Measurements from ENCODE around the gene ADPRHL1.
"Not testable (repeated sequence)": the region's sequence is repeated elsewhere in the genome, so short reads cannot be mapped to it uniquely, and the experiment has no call there.

Gene ADPRHL1

GRCh38 chr13:113454936-113455335, 1.6 kb upstream of the ADPRHL1 start:
- DNase-seq: no peak

GRCh38 chr13:113452466-113452865, 822 bp downstream of the ADPRHL1 start:
- DNase-seq: no peak

DNA sequence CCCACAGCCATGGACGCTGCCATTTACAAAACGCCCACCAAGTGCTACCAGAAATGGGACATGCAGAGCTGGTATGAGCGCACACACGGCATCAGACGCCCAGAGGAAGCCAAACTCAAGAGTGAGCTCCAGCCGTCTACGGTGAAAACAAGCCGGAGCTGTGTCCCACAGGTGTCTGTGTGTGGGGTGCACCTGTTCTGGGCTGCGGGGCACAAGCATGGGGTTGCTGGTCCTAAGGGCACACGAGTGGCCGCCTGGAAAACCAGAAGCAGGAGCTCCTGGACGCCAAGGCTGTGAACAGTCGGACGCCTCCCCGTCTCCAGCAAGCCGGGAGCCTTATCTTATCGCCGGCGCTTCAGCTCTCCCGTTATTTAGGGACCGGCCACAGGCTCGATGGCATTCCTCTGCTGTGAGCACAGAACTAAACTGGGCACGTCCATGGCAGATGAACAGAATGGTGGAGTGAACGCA, 1.3 kb downstream of the ADPRHL1 start:
- DNase-seq: no peak

GRCh38 chr13:113450861-113451620, 2.2 kb downstream of the ADPRHL1 start:
- DNase-seq: not testable (repeated sequence)

- not testable (repeated sequence) for DNase-seq
Measured at GRCh38 chr13:113450348-113450744, 2.9 kb downstream of the ADPRHL1 start.

DNA sequence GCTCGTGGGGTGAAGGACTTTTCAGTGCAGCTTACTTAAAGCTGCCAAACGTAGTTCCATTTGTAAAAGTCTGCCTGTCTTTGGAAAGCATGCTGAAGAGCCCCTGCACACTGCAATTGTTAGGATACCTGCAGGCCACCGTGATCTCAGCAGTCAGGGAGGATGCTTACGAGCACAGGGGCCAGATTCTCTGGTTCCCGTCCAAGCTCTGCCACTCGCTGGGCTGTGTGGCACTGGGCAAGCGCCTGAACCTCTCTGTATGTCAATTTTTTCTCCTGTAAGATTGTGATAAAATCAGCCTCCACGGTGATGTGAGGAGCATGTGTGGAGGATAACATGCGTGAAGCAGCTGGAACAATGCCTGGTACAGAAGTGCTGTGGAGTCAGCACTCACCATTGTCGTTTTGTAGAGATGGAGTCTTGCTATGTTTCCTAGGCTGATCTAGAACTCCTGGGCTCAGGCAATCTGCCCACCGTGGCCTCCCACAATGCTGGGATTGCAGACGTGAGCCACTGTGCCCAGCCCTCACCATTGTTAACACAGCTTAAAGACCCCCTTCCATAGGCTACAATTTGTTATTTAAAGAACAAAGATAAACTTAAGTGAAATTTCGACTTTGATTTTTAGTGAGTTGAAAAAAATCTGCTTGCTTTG, 3.5 kb downstream of the ADPRHL1 start:
- no peak for DNase-seq

- DNase-seq: peak; percentile 59
Measured at GRCh38 chr13:113448885-113449692, 4.2 kb downstream of the ADPRHL1 start.

DNA sequence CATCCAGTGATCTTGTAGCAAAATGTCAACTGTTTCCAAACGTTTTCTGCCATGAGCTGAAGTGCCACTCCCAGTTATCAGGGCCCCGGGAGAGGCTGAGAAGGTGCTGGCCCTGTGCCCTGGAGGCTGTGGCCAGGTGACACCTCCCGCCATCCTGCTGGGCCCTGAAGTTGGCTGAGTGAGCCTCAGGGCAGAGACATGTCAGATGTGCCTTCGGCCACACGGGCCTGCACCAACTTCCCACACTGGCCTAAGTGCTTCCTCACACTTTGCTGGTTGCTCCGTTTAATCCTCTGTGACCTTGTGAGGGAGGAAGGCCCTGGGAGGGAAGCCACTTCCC, 4.8 kb downstream of the ADPRHL1 start:
- DNase-seq: no peak

DNA sequence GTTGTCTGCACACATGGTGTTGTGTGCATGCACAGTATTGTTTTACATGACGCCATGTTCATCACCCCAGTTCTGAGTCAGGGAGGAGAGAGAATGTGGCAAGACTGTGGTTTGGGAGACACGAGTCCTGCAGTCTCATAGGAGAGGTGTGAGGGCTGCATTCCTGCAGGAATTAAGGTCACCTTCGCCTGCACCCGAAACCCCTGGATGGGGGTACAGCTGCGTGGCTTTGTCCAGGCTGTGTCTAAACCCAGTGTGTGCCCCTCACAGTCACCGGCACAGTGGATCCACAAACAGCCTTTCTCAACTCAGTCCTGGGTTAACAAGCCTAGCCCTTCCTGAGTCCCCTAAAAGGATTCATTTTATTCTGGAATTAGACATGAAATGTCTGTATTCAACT, 5.7 kb downstream of the ADPRHL1 start:
- no peak for DNase-seq

GRCh38 chr13:113446488-113446854, 6.8 kb downstream of the ADPRHL1 start:
- DNase-seq: no peak

- no peak for DNase-seq
Measured at GRCh38 chr13:113445791-113446487, 7.3 kb downstream of the ADPRHL1 start.

DNA sequence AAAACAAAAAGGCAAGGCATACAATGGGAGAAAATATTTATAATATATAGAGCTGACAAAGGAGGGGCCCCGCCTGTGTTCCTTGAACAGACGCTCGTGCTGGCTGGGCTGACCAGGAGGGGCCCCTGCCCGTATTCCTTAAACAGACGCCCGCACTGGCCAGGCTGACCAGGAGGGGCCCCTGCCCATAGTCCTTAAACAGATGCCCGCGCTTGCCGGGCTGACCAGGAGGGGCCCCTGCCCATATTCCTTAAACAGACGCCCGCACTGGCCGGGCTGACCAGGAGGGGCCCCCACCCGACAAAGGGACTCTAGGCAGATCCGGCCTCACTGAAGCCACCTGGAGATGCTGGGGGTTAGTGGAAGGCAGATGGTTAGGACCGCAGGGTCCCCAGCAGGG, 9.3 kb downstream of the ADPRHL1 start:
- no peak for DNase-seq

DNA sequence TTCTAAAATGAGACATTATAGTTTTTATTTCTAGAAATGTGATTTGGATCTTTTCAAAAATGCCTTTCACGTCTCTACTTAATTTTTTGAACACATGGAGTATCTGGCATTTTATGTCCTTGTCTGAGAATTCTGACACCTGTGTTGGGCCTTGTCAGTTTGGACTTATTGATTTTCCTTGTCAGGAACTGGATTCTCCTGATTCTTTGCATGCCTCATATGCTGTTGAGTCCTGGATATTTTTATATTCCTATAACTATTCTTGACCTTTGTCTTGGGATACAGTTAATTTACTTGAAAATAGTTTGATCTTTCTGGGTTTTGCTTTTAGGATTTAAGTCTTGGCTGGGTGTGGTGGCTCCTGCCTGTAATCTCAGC, 10.3 kb downstream of the ADPRHL1 start:
- no peak for DNase-seq

GRCh38 chr13:113442354-113442984, 10.8 kb downstream of the ADPRHL1 start:
- no peak for DNase-seq

DNA sequence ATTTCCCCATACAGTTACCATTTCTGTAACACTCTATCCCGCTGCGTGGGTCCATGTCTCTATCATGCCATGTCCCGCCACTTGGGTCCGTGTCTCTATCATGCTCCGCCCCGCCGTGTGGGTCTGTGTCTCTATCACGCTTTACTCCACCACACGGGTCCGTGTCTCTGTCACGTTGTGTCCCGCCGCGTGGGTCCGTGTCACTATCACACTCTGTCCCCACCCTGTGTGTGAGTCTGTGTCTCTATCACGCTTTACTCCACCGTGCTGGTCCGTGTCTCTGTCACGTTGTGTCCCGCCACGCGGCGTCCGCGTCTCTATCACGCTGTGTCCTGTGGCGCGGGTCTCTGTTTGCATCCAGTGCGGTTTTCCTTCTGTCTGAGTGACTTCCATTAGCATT, 11.6 kb downstream of the ADPRHL1 start:
- DNase-seq: no peak

DNA sequence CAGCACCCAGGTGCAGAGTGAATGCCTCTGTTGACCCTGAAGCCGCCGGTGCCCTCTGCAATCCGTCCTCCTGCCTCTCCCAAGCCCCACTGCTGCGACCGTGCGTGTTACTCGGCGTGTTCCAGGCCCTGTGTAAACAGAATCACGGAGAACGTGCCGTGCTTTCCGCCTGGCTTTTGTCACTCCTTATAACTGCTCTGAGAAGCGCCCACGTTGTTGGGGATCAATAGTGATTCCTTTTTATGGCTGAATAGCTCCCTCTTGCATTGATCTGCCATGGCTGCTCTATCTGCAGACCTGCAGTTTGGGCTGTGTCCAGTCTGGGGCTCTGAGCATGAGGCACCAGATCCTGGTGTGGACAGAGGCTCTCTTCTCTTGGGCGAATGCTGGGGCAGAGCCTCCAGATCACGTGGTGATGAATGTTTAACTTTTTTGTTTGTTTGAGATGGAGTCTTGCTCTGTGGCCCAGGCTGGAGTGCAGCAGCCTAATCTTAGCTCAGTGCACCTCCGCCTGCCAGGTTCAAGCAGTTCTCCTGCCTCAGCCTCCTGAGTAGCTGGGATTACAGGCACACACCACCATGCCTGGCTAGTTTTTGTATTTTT, 15.8 kb downstream of the ADPRHL1 start:
- DNase-seq: no peak

GRCh38 chr13:113436866-113437265, 16.4 kb downstream of the ADPRHL1 start:
- not testable (repeated sequence) for DNase-seq

- DNase-seq: not testable (repeated sequence)
Measured at GRCh38 chr13:113435907-113436306, 17.4 kb downstream of the ADPRHL1 start.

DNA sequence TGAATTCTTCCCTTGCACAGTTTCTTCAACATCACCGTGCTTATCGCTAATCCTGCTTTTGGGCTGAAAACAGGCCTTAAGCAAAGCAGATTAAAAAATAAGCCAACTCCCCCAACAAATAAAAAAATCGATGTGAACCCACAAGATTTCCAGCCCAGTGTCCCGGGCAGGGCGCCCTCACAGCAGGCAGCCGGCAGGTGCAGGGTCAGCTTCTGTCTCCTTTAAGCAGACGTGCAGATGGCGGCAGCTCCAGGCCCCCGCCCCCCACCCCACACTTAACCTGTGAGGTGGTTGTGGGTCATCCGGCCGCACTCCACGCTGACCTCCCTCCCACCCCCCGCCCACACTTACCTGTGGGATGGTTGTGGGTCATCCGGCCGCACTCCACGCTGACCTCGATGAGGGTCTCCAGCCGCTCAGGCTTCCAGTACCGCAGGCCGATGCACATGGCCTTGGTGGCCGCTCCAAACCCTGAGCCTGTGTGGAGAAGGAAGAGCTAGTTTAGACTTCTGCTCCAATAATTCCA, 19.8 kb downstream of the ADPRHL1 start:
- DNase-seq: no peak

GRCh38 chr13:113432506-113433270, 20.6 kb downstream of the ADPRHL1 start:
- DNase-seq: no peak

DNA sequence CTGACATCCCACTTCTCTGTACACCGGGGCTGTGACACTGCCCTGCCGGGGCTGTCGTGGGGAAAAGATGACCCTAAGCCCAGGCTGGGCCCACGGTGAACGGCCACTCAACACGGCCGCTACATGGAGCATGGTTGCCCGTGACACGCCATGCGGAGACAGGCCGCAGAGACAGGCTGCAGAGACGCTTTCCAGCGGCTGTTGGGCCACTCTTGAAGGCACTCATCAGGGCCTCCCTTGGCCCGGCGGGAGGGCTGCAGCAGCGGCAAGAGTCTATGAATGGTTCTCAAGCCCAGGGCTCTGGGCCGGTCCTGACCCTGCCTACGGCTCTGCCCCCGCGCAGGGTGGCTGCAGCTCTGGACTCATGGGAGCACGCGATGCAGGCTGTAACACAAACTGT, 22.1 kb downstream of the ADPRHL1 start:
- DNase-seq: no peak

Data from CD4-positive, alpha-beta T cell treated with Interleukin-12 subunit alpha and Interleukin-12 subunit beta, for 1 hour (primary cell).